Measurements from ENCODE around the gene NDUFB4.

The NDUFB4 gene

DNA sequence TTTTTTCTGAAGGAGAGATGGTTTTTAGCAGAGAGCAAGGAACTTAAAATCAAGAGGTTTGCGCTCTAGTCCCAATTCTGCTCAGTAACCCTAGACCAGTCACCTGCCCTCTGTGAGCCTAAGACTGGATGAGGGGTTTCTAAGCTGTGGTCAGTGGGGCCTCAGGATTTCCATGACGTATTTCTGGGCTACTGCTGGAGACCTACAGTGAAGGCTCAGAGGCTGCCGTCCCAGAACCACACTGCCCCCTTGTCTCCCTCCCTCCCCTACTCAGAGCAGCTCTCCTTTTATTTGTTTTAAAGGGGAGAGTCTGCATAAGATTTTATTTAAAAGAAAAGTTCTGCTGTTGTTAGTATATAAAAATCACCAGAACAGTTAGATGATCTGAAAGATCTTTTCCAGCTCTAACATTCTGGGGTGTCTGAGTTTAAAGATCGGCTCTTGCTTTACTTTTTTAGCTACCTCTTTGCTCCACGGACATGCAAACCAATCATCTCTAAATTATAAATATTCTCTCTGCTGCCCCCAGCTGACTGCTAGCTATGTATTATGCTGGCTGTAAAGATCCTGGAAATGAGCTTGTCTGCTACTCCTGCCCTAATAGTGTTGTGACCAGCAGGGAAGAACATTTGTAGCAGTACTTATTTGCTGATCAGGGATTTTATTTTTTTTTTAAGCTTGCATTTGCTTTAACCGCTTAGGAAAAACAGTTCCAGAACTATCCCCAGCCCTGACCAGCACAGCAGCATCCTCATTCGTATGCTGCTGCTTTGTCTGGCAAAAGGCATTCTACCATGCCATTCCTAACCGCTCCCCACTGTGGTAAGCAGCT lies 28.6 kb upstream of the NDUFB4 start:
- H3K4me2 ChIP-seq (ENCODE audit: low read length) = peak overlapping the region; percentile 61
- H3K27me3 ChIP-seq (ENCODE audit: low read depth, low read length) = 0 out of 2 replicates have a peak, but pooled peaks cover 2% of the 10 kb centered on the region
- H4K20me1 ChIP-seq (ENCODE audit: insufficient read depth, low read length) = no peaks in the 10 kb centered on the region
- no peak overlapping the region for H3K27ac ChIP-seq (ENCODE audit: low read length)
- no peak for TF ChIP-seq EZH2phosphoT487 (IDR thresholded peaks at IDR 0.05; ENCODE audit: low read depth)
- TF ChIP-seq, protein P1, sequence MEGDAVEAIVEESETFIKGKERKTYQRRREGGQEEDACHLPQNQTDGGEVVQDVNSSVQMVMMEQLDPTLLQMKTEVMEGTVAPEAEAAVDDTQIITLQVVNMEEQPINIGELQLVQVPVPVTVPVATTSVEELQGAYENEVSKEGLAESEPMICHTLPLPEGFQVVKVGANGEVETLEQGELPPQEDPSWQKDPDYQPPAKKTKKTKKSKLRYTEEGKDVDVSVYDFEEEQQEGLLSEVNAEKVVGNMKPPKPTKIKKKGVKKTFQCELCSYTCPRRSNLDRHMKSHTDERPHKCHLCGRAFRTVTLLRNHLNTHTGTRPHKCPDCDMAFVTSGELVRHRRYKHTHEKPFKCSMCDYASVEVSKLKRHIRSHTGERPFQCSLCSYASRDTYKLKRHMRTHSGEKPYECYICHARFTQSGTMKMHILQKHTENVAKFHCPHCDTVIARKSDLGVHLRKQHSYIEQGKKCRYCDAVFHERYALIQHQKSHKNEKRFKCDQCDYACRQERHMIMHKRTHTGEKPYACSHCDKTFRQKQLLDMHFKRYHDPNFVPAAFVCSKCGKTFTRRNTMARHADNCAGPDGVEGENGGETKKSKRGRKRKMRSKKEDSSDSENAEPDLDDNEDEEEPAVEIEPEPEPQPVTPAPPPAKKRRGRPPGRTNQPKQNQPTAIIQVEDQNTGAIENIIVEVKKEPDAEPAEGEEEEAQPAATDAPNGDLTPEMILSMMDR (IDR thresholded peaks at IDR 0.05; ENCODE audit: low read depth, low read length) = peak; percentile 47
- H2AFZ ChIP-seq (ENCODE audit: low read depth, low read length) = peak overlapping the region; percentile 85
- peak overlapping the region; percentile 29; the same call in 1 of the 2 replicates for H3K9ac ChIP-seq (ENCODE audit: low read length)
- H3K4me1 ChIP-seq (ENCODE audit: low read length) = peaks cover 5% of the 10 kb centered on the region
- H3K9me3 ChIP-seq (ENCODE audit: insufficient read depth, low read length) = no peaks in the 10 kb centered on the region
- H3K79me2 ChIP-seq (ENCODE audit: low read length) = no peaks in the 10 kb centered on the region
- H3K4me3 ChIP-seq (ENCODE audit: low read length) = peak overlapping the region; percentile 66
- H3K36me3 ChIP-seq (replicated peaks; ENCODE audit: low read depth, low read length) = no peaks in the 10 kb centered on the region

DNA sequence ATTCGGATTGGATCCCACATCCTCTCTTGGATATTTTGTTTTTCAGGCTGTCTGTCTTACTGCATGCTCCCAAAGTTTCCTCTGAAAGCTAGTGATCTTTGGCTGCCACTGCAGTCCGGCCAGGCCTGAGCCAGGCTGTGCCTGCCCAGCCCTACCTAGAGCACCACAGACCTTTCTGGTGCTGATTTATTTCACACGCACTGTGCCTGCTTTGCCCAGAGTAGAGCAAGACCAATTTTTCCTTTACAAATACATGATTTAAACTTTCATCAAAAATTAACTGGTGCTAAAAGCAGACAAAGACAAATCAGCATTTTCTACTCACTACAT lies 28.0 kb upstream of the NDUFB4 start:
- Histone ChIP-seq H3K27ac (ENCODE audit: low read length) (no peak overlapping the region), H3K9ac (ENCODE audit: low read length) (no peak overlapping the region), H3K4me2 (ENCODE audit: low read length) (peak overlapping the region; percentile 61; the same call in 1 of the 2 replicates), H3K4me3 (ENCODE audit: low read length) (no peak overlapping the region), H3K27me3 (ENCODE audit: low read depth, low read length) (0 out of 2 replicates have a peak, but pooled peaks cover 2% of the 10 kb centered on the region), H3K79me2 (ENCODE audit: low read length) (no peaks in the 10 kb centered on the region), H3K4me1 (ENCODE audit: low read length) (peaks cover 5% of the 10 kb centered on the region), H3K36me3 (replicated peaks; ENCODE audit: low read depth, low read length) (no peaks in the 10 kb centered on the region), H2AFZ (ENCODE audit: low read depth, low read length) (no peak overlapping the region), H4K20me1 (ENCODE audit: insufficient read depth, low read length) (no peaks in the 10 kb centered on the region), H3K9me3 (ENCODE audit: insufficient read depth, low read length) (no peaks in the 10 kb centered on the region)
- TF ChIP-seq EZH2phosphoT487 (IDR thresholded peaks at IDR 0.05; ENCODE audit: low read depth) = no peak

DNA sequence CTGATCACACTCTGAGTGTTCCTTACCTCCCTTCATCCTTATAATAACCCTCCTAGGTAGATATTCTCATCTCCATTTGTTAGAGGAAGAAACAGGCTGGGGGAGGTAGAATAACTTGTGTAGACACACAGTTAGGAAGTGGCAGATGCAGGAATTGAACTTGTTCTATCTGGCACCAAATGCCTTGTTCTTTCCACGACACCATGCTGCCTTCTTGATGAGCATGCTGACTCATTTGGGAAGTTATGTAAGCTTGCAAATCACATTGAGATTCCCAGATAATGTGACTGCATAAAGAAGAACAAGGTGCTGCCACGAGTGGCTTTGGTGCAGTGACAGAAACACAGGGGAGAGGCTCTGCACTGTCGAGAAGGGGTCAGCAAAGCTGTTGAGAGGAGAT lies 27.5 kb upstream of the NDUFB4 start:
- Histone ChIP-seq H4K20me1 (ENCODE audit: insufficient read depth, low read length) (no peaks in the 10 kb centered on the region), H3K36me3 (replicated peaks; ENCODE audit: low read depth, low read length) (no peaks in the 10 kb centered on the region), H3K4me2 (ENCODE audit: low read length) (no peak overlapping the region), H3K27ac (ENCODE audit: low read length) (no peak overlapping the region), H2AFZ (ENCODE audit: low read depth, low read length) (no peak overlapping the region), H3K4me3 (ENCODE audit: low read length) (no peak overlapping the region), H3K27me3 (ENCODE audit: low read depth, low read length) (0 out of 2 replicates have a peak, but pooled peaks cover 2% of the 10 kb centered on the region), H3K9ac (ENCODE audit: low read length) (no peak overlapping the region), H3K4me1 (ENCODE audit: low read length) (peaks cover 5% of the 10 kb centered on the region), H3K9me3 (ENCODE audit: insufficient read depth, low read length) (no peaks in the 10 kb centered on the region), H3K79me2 (ENCODE audit: low read length) (no peaks in the 10 kb centered on the region)
- TF ChIP-seq, protein P1 (IDR thresholded peaks at IDR 0.05; ENCODE audit: low read depth, low read length) = no peak
- TF ChIP-seq EZH2phosphoT487 (IDR thresholded peaks at IDR 0.05; ENCODE audit: low read depth) = no peak

DNA sequence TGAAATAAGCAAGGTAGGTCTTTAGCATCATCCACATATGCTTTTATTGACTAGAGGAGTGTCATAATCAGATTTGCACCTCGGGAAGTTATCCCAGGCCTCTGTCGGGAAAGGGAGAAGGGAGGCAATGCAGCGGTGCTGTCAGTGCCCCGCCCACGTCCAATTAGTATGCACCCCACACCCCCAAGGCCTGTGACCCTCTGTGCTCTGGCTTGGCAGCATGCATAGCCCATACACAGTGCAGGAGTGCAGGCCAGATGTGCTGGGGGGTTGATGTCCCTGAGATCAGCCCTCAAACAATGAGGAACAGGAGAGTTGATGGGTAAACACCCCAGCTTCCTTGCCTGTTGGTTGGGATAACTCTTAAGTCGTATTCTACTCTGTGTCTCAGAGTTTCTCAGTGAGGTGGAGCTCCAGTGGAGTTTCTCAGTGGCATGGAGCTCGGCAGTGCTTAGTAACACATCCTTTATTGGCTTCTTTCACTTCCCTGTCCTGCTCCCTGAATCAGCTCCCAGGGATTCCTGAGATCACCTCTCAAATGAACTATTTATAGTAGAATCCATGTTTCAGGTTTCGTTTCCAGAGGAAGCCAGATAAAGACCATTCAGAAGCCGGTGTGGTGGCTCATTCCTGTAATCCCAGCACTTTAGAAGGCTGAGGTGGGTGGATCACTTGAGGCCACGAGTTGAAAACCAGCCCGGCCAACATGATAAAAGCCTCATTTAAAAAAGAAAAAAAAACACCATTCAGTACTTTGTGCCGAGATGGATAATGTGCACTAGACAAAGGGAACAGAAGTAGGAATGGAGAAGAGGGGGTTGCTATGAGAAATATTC lies 26.7 kb upstream of the NDUFB4 start:
- Histone ChIP-seq H3K27ac (ENCODE audit: low read length) (no peak overlapping the region), H3K36me3 (replicated peaks; ENCODE audit: low read depth, low read length) (no peaks in the 10 kb centered on the region), H3K9me3 (ENCODE audit: insufficient read depth, low read length) (no peaks in the 10 kb centered on the region), H3K4me3 (ENCODE audit: low read length) (no peak overlapping the region), H3K9ac (ENCODE audit: low read length) (no peak overlapping the region), H3K4me1 (ENCODE audit: low read length) (peaks cover 5% of the 10 kb centered on the region), H3K27me3 (ENCODE audit: low read depth, low read length) (0 out of 2 replicates have a peak, but pooled peaks cover 2% of the 10 kb centered on the region), H3K4me2 (ENCODE audit: low read length) (no peak overlapping the region), H2AFZ (ENCODE audit: low read depth, low read length) (no peak overlapping the region), H4K20me1 (ENCODE audit: insufficient read depth, low read length) (no peaks in the 10 kb centered on the region), H3K79me2 (ENCODE audit: low read length) (no peaks in the 10 kb centered on the region)
- TF ChIP-seq EZH2phosphoT487 (IDR thresholded peaks at IDR 0.05; ENCODE audit: low read depth) = no peak
- TF ChIP-seq, protein P1 (IDR thresholded peaks at IDR 0.05; ENCODE audit: low read depth, low read length) = no peak
